ENCODE results near the gene LMTK3.

GRCh38 chr19:48469289-48469881 lies 42.2 kb downstream of the LMTK3 start, which contains the start of gene CYTH2:
- no peak for TF ChIP-seq CTCF (IDR thresholded peaks at IDR 0.05; ENCODE audit: borderline replicate concordance, extremely low read depth, low read length, poor library complexity, severe bottlenecking)
- no peak for TF ChIP-seq EZH2 (IDR thresholded peaks at IDR 0.05; ENCODE audit: borderline replicate concordance, low read depth, low read length, severe bottlenecking)

Data from DND-41 (cell line).